HEK293 (cell line): Measurements from ENCODE around the gene OAS2.

ENCODE experiments used
- CTCF ChIA-PET: fragments of 350-600 bp; formaldehyde crosslinking; extraction: SDS; loops from one replicate; lab custom pipeline; 2021; ENCODE audit warnings: antibody characterized with exemption; lab: Yijun Ruan, JAX
- POLR2A ChIA-PET: fragments of 300-600 bp; formaldehyde crosslinking; extraction: SDS; loops from one replicate; lab custom pipeline; 2020; ENCODE audit warnings: antibody characterized with exemption, inconsistent platforms; lab: Yijun Ruan, JAX
- H3K27ac ChIP-seq: fragments of 200-500 bp; sonication (Bioruptor generic); 2 replicates; pipeline ENCODE4 v1.5.1; 2014; ENCODE audit warnings: low read depth, low read length, control low read depth, inconsistent platforms; ENCODE audit errors: extremely low read depth
- H3K36me3 ChIP-seq, 2 experiments: fragments of 200-500 bp in 1 of 2; sonication (Bioruptor generic) in 1 of 2; 1 replicate in 1 of 2; 2 replicates in 1 of 2; pipeline ENCODE4 v1.5.1; 2014 to 2017; ENCODE audit warnings: inconsistent platforms in 2 of 2, low read length in 2 of 2; ENCODE audit not compliant: control insufficient read depth in 2 of 2, insufficient read depth in 1 of 2
- H3K4me1 ChIP-seq: fragments of 200-500 bp; sonication (Bioruptor generic); 2 replicates; pipeline ENCODE4 v1.5.1; 2014; ENCODE audit warnings: mild to moderate bottlenecking, low read length, inconsistent platforms; ENCODE audit not compliant: control insufficient read depth, insufficient read depth
- H3K4me3 ChIP-seq: 2 replicates; pipeline ENCODE4 v1.5.1; 2011; ENCODE audit warnings: low read depth, mild to moderate bottlenecking, control low read depth, low read length, moderate library complexity
- H3K9me3 ChIP-seq: fragments of 200-500 bp; sonication (Bioruptor generic); 2 replicates; pipeline ENCODE4 v1.5.1; 2014; ENCODE audit warnings: low read depth, low read length, inconsistent platforms; ENCODE audit not compliant: control insufficient read depth, insufficient read depth
- GLIS2 ChIP-seq: fragments of 450-650 bp; formaldehyde crosslinking; IDR thresholded peaks from 2 replicates; pipeline ENCODE4 v1.5.1; 2016; ENCODE audit warnings: missing biosample characterization, missing genetic modification characterization
- KLF9 ChIP-seq: fragments of 450-650 bp; formaldehyde crosslinking; IDR thresholded peaks from 2 replicates; pipeline ENCODE4 v1.5.1; 2016; ENCODE audit warnings: missing biosample characterization, missing genetic modification characterization, low read depth
- SCRT1 ChIP-seq: fragments of 450-650 bp; formaldehyde crosslinking; IDR thresholded peaks from 2 replicates; pipeline ENCODE4 v1.5.1; 2016; ENCODE audit warnings: missing biosample characterization, missing genetic modification characterization, borderline replicate concordance
- SETDB1 ChIP-seq: IDR thresholded peaks from one replicate; pipeline ENCODE4 v1.6.1; 2017; ENCODE audit warnings: mild to moderate bottlenecking, low read length, moderate library complexity, mixed read lengths; ENCODE audit not compliant: insufficient read length
- YY1 ChIP-seq: fragments of 450-650 bp; formaldehyde crosslinking; IDR thresholded peaks from 2 replicates; pipeline ENCODE4 v1.5.1; 2018; ENCODE audit warnings: missing biosample characterization, missing genetic modification characterization
- ZBTB48 ChIP-seq: fragments of 450-650 bp; formaldehyde crosslinking; IDR thresholded peaks from 2 replicates; pipeline ENCODE4 v1.5.1; 2016; ENCODE audit warnings: missing biosample characterization, missing genetic modification characterization
- ZFP37 ChIP-seq: fragments of 450-650 bp; formaldehyde crosslinking; IDR thresholded peaks from 2 replicates; pipeline ENCODE4 v1.5.1; 2016; ENCODE audit warnings: missing biosample characterization, missing genetic modification characterization
- ZNF121 ChIP-seq: fragments of 450-650 bp; formaldehyde crosslinking; IDR thresholded peaks from 2 replicates; pipeline ENCODE4 v1.5.1; 2016; ENCODE audit warnings: missing biosample characterization, missing genetic modification characterization
- ZNF174 ChIP-seq: fragments of 450-650 bp; formaldehyde crosslinking; IDR thresholded peaks from 2 replicates; pipeline ENCODE4 v1.5.0; 2017; ENCODE audit warnings: missing biosample characterization, mild to moderate bottlenecking, missing genetic modification characterization
- ZNF175 ChIP-seq: fragments of 450-650 bp; formaldehyde crosslinking; IDR thresholded peaks from 2 replicates; pipeline ENCODE4 v1.5.1; 2016; ENCODE audit warnings: missing biosample characterization, missing genetic modification characterization
- ZNF239 ChIP-seq: fragments of 450-650 bp; formaldehyde crosslinking; IDR thresholded peaks from 2 replicates; pipeline ENCODE4 v1.5.1; 2016; ENCODE audit warnings: missing biosample characterization, missing genetic modification characterization
- ZNF341 ChIP-seq: fragments of 450-650 bp; formaldehyde crosslinking; IDR thresholded peaks from 2 replicates; pipeline ENCODE4; 2016; ENCODE audit warnings: low read depth, missing biosample characterization, missing genetic modification characterization
- ZNF366 ChIP-seq: fragments of 450-650 bp; formaldehyde crosslinking; conservative IDR thresholded peaks from 2 replicates; pipeline ENCODE4 v1.5.1; 2016; ENCODE audit warnings: missing biosample characterization, missing genetic modification characterization
- ZNF404 ChIP-seq: fragments of 450-650 bp; formaldehyde crosslinking; IDR thresholded peaks from 2 replicates; pipeline ENCODE4 v1.5.1; 2017; ENCODE audit warnings: missing biosample characterization, missing genetic modification characterization
- ZNF514 ChIP-seq: fragments of 450-650 bp; formaldehyde crosslinking; IDR thresholded peaks from 2 replicates; pipeline ENCODE4 v1.5.1; 2016; ENCODE audit warnings: missing biosample characterization, missing genetic modification characterization
- ZNF529 ChIP-seq: fragments of 450-650 bp; formaldehyde crosslinking; IDR thresholded peaks from 2 replicates; pipeline ENCODE4 v1.5.1; 2017; ENCODE audit warnings: missing genetic modification characterization, missing biosample characterization; ENCODE audit not compliant: insufficient replicate concordance
- ZNF549 ChIP-seq: fragments of 450-650 bp; IDR thresholded peaks from 2 replicates; pipeline ENCODE4 v1.5.1; 2018; ENCODE audit warnings: missing biosample characterization, missing genetic modification characterization, mild to moderate bottlenecking, inconsistent platforms, moderate library complexity
- ZNF555 ChIP-seq: fragments of 450-650 bp; formaldehyde crosslinking; conservative IDR thresholded peaks from 2 replicates; pipeline ENCODE4 v1.5.1; 2017; ENCODE audit warnings: missing biosample characterization, mild to moderate bottlenecking, missing genetic modification characterization, inconsistent platforms
- ZNF830 ChIP-seq: fragments of 450-650 bp; IDR thresholded peaks from 2 replicates; pipeline ENCODE4 v1.5.0; 2018; ENCODE audit warnings: missing biosample characterization, missing genetic modification characterization, low read depth, mild to moderate bottlenecking, moderate library complexity
- ZSCAN16 ChIP-seq: fragments of 450-650 bp; formaldehyde crosslinking; IDR thresholded peaks from 2 replicates; pipeline ENCODE4 v1.5.1; 2016; ENCODE audit warnings: missing biosample characterization, missing genetic modification characterization
- TF ChIP-seq, protein P1 (sequence below): fragments of 450-650 bp; formaldehyde crosslinking; IDR thresholded peaks from 2 replicates; pipeline ENCODE4 v1.5.1; 2016; ENCODE audit warnings: missing biosample characterization, missing genetic modification characterization
- TF ChIP-seq, protein P2 (sequence below): fragments of 450-650 bp; formaldehyde crosslinking; IDR thresholded peaks from 2 replicates; pipeline ENCODE4 v1.5.1; 2016; ENCODE audit warnings: missing biosample characterization, missing genetic modification characterization
- TF ChIP-seq, protein P3 (sequence below): fragments of 450-650 bp; formaldehyde crosslinking; IDR thresholded peaks from 2 replicates; pipeline ENCODE4 v1.5.1; 2016; ENCODE audit warnings: missing biosample characterization, missing genetic modification characterization
- TF ChIP-seq, protein P4 (sequence below): fragments of 450-650 bp; formaldehyde crosslinking; IDR thresholded peaks from 2 replicates; pipeline ENCODE4 v1.5.1; 2016; ENCODE audit warnings: missing biosample characterization, missing genetic modification characterization, low read depth

OAS2 gene

DNA sequence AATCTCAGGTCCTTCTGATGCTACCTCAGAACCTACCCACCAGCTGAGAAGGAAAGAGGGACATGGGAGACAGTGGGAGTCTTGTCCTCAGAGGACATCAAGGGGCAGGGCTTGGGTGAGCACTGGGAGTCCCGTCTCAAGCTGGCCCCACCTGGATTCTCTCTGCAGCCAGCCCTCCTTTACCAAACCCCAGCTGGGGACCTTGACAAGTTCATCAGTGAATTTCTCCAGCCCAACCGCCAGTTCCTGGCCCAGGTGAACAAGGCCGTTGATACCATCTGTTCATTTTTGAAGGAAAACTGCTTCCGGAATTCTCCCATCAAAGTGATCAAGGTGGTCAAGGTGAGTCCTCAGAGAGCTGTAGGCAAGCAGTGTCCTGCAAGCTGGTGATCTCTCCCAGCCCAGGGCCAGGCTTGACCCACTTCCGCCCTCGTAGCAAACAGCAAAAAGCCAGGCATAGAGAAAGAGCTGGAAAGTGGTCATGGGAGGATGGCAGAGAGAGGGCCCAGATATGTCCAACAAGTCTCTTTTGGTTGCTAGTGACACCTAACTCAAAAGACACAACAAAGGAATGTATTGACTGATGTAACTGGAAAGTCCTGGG is 14.2 kb upstream of the OAS2 start:
- H3K4me1 ChIP-seq, result no peaks in the 10 kb centered on the region
- CTCF ChIA-PET, result no interaction called here
- POLR2A ChIA-PET, result no interaction called here
- H3K36me3 ChIP-seq, result peaks cover 0 to 14% of the 10 kb centered on the region in 2 experiments; a peak in 1 of 3 replicates
- no peak overlapping the region for H3K4me3 ChIP-seq
- no peak overlapping the region for H3K27ac ChIP-seq
- H3K9me3 ChIP-seq, result no peaks in the 10 kb centered on the region; the same call in 1 of the 2 replicates
- TF ChIP-seq, protein P1, sequence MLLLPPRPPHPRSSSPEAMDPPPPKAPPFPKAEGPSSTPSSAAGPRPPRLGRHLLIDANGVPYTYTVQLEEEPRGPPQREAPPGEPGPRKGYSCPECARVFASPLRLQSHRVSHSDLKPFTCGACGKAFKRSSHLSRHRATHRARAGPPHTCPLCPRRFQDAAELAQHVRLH (tag by site-specific recombination), result no peak
- TF ChIP-seq ZNF529 (no peak), ZFP37 (tag by site-specific recombination) (no peak), ZNF121 (tag by site-specific recombination) (no peak), SETDB1 (no peak), GLIS2 (tag by site-specific recombination) (no peak), ZNF341 (tag by site-specific recombination) (no peak), ZNF404 (no peak), ZNF175 (tag by site-specific recombination) (no peak), ZNF239 (no peak), ZNF366 (no peak), ZSCAN16 (tag by site-specific recombination) (no peak), YY1 (tag by site-specific recombination) (no peak), ZNF830 (tag by site-specific recombination) (no peak), SCRT1 (tag by site-specific recombination) (no peak), ZNF174 (tag by site-specific recombination) (no peak)
- TF ChIP-seq, protein P2, sequence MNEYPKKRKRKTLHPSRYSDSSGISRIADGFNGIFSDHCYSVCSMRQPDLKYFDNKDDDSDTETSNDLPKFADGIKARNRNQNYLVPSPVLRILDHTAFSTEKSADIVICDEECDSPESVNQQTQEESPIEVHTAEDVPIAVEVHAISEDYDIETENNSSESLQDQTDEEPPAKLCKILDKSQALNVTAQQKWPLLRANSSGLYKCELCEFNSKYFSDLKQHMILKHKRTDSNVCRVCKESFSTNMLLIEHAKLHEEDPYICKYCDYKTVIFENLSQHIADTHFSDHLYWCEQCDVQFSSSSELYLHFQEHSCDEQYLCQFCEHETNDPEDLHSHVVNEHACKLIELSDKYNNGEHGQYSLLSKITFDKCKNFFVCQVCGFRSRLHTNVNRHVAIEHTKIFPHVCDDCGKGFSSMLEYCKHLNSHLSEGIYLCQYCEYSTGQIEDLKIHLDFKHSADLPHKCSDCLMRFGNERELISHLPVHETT (tag by site-specific recombination), result no peak
- TF ChIP-seq, protein P3, sequence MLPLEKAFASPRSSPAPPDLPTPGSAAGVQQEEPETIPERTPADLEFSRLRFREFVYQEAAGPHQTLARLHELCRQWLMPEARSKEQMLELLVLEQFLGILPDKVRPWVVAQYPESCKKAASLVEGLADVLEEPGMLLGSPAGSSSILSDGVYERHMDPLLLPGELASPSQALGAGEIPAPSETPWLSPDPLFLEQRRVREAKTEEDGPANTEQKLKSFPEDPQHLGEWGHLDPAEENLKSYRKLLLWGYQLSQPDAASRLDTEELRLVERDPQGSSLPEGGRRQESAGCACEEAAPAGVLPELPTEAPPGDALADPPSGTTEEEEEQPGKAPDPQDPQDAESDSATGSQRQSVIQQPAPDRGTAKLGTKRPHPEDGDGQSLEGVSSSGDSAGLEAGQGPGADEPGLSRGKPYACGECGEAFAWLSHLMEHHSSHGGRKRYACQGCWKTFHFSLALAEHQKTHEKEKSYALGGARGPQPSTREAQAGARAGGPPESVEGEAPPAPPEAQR (tag by site-specific recombination), result no peak
- TF ChIP-seq, protein P4, sequence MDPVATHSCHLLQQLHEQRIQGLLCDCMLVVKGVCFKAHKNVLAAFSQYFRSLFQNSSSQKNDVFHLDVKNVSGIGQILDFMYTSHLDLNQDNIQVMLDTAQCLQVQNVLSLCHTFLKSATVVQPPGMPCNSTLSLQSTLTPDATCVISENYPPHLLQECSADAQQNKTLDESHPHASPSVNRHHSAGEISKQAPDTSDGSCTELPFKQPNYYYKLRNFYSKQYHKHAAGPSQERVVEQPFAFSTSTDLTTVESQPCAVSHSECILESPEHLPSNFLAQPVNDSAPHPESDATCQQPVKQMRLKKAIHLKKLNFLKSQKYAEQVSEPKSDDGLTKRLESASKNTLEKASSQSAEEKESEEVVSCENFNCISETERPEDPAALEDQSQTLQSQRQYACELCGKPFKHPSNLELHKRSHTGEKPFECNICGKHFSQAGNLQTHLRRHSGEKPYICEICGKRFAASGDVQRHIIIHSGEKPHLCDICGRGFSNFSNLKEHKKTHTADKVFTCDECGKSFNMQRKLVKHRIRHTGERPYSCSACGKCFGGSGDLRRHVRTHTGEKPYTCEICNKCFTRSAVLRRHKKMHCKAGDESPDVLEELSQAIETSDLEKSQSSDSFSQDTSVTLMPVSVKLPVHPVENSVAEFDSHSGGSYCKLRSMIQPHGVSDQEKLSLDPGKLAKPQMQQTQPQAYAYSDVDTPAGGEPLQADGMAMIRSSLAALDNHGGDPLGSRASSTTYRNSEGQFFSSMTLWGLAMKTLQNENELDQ, result no peak

DNA sequence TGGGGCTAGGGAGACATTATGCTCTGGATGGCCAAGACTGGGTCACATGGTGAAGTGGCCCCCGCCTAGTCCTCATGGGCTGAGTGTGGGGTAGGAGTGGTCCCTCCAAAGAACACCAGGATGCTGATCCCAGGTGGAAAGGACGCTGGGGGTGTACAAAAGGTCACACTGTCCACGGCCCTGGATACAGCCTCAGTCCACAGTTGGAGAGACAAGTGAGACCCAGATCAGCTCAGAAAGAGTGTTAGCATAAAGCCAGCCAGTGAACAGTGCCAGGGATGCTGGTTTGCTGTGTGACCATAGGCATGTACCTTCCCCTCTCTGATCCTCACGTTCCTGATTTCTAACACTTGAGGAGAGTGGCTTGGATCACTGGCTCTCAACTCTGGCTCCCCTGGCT is 13.4 kb upstream of the OAS2 start:
- ChIA-PET CTCF (no interaction called here), POLR2A (no interaction called here)
- Histone ChIP-seq H3K36me3 (peaks cover 0 to 16% of the 10 kb centered on the region in 2 experiments; a peak in 1 of 3 replicates), H3K9me3 (no peaks in the 10 kb centered on the region; the same call in 1 of the 2 replicates), H3K27ac (no peak overlapping the region), H3K4me1 (no peaks in the 10 kb centered on the region), H3K4me3 (no peak overlapping the region)
- TF ChIP-seq KLF9 (tag by site-specific recombination) (no peak), ZNF555 (tag by site-specific recombination) (no peak), ZNF175 (tag by site-specific recombination) (no peak), ZBTB48 (tag by site-specific recombination) (no peak), ZNF514 (tag by site-specific recombination) (no peak), ZNF549 (no peak)
